DOHH2 (cell line): ENCODE measurements around the gene TMTC2.

Experiments used
- EZH2phosphoT487 ChIP-seq: fragments of 200-600 bp; sonication (generic); IDR thresholded peaks from 2 replicates; pipeline ENCODE4 v1.6.1; 2017; ENCODE audit warnings: borderline replicate concordance, mild to moderate bottlenecking, antibody characterized with exemption, low read length, moderate library complexity, mixed read lengths
- TF ChIP-seq, protein P1 (sequence below): fragments of 200-600 bp; sonication (generic); IDR thresholded peaks from one replicate; pipeline ENCODE4 v1.5.1; 2014; ENCODE audit warnings: antibody characterized with exemption, mild to moderate bottlenecking, low read depth, low read length; ENCODE audit not compliant: poor library complexity, severe bottlenecking

DNA sequence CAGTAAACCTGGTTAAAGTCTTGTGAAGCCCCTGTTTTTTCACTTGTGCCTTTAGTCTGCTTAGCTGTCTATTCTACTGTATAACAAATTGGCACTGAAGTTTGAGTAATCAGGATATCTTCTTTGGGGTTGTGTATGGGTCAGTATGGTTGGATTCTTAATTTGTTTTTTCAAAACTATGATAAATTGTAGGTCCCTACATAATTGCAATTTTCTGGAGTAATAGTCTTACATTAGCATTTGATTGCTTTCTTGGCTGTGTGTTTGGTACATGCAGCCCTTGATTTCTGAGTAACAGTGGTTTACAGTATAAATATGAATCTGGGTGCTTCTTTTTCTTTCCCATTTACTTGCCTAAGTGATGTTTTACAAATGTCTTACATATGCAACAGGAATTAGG lies 186.6 kb downstream of the TMTC2 start:
- TF ChIP-seq, protein P1, sequence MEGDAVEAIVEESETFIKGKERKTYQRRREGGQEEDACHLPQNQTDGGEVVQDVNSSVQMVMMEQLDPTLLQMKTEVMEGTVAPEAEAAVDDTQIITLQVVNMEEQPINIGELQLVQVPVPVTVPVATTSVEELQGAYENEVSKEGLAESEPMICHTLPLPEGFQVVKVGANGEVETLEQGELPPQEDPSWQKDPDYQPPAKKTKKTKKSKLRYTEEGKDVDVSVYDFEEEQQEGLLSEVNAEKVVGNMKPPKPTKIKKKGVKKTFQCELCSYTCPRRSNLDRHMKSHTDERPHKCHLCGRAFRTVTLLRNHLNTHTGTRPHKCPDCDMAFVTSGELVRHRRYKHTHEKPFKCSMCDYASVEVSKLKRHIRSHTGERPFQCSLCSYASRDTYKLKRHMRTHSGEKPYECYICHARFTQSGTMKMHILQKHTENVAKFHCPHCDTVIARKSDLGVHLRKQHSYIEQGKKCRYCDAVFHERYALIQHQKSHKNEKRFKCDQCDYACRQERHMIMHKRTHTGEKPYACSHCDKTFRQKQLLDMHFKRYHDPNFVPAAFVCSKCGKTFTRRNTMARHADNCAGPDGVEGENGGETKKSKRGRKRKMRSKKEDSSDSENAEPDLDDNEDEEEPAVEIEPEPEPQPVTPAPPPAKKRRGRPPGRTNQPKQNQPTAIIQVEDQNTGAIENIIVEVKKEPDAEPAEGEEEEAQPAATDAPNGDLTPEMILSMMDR, result no peak
- no peak for TF ChIP-seq EZH2phosphoT487
